Forelimb muscle (tissue), 1 donor: Measurements from ENCODE around the gene USP31. TPM values are rescaled to one million over a fixed set of nuclear protein-coding genes. Genes with fewer than 3 reads are reported as not detected.
"Not testable (repeated sequence)": the region's sequence is repeated elsewhere in the genome, so short reads cannot be mapped to it uniquely, and the experiment has no call there.

Experiments
- DNase-seq: peaks from one replicate; pipeline ENCODE4 v3.0.0-alpha.2; 2013; ENCODE audit warnings: low read depth
- polyA plus RNA-seq: library from polyadenylated mRNA; unstranded; fragments of 120-200 nt; gene quantifications from one replicate; pipeline ENCODE4 v1.2.1, GENCODE V29; 2013; ENCODE audit not compliant: insufficient read length

The USP31 gene
- polyA plus RNA-seq, 1 donor = 6.1 TPM

GRCh38 chr16:23156110-23156509, 6.9 kb upstream of the USP31 start:
- DNase-seq = no peak

DNA sequence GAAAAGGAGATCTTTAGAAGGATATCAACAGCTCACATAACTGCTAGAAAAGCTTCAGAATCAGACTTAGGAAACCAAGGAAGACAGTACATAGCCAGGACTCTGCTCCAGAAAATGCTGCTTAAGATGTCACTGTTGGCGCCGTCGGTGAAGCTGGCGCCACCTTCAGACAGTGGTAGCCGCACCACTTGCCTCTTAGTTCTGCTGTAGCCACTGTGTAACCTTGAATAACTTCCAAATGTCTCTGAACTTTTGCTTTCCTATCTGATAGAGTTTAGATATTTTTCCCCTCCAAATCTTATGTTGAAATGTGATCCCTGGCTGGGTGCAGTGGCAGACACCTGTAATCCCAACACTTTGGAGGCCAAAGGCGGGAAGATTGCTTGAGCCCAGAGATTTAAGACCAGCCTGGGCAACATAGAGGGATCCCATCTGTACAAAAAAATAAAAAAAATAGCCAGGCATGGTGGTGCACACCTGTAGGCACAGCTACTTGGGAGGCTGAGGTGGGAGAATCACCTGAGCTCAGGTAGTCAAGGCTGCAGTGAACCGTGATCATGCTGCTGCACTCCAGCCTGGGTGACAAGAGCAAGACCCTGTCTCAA, 6.3 kb upstream of the USP31 start:
- DNase-seq = no peak

- DNase-seq = no peak
Measured at GRCh38 chr16:23152386-23153178, 3.3 kb upstream of the USP31 start.

- no peak for DNase-seq
Measured at GRCh38 chr16:23149993-23150364, 727 bp upstream of the USP31 start.

DNA sequence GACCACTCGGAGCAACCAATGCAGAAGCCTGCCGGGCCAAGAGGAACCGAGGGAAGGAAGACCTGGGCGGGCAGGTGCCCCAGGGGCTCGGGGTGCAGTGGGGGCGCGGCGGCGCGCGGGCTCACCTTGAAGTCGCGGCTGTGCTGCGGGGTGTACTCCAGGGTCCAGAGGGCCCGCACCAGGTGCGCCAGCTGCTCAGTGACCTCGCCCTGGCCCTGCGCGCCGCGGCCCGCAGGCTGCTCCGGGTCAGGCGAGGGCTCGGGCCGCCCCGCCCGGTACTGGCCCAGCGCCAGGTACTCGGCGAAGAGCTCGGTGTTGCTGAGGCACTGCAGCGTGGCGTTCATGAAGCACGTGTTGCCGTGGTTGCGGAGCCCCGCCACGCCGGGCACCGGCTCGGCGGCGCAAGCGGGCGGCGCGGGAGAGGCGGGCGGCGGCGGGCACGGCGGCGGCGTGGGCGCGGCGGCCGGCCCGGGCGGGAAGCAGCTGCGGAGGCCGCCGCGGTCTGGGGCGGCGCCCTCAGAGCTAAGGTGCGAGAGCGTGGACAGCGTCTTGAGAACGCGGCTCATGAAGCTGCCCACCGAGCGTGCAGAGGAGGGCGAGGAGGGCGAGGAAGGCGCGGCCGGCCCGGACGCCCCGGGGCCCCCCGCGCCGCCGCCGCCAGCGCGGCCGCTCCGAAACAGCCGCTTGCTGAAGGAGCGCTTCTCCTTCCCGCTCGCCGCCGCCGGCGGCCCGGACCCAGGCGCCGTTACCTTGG, 562 bp downstream of the USP31 start:
- DNase-seq = no peak

GRCh38 chr16:23148166-23148512, 1.1 kb downstream of the USP31 start:
- DNase-seq = no peak

DNA sequence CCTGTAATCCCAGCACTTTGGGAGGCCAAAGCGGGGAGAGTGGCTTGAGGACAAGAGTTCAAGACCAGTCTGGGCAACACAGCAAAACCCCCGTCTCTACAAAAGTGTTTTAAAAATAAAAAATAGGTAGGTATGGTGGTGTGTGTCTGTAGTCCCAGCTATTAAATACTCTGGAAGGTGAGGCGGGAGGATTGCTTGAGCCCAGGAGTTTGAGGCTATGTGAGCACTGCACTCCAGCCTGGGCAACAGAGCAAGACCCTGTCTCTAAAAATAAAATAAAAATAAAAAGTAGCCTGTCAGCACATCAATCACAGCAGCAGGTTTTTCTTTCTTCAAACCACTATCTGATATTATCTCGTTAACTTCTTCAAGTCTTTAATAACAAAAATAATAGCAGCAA, 1.6 kb downstream of the USP31 start:
- DNase-seq = no peak

- no peak for DNase-seq
Measured at GRCh38 chr16:23146877-23147601, 2.2 kb downstream of the USP31 start.

GRCh38 chr16:23145608-23146007, 3.6 kb downstream of the USP31 start:
- DNase-seq = no peak

DNA sequence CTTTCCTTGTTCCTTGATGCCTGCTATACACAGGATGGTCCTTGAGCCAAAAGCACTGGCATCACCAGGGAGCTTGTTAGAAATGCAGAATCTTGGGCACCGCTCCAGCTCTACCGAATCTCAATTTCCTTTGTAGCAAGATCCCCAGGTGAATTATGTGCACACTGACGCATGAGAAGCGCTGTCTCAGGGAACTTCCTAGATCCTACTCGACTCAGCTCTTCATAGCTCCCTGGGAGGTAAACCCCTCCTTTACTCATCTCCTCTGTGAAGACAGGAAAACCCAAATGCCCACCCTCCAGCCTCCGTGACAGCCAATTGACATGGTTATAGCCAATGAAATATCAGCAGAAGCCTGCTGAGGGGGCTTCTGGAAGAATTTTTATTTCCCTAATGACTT, 4.1 kb downstream of the USP31 start:
- DNase-seq = no peak

- not testable (repeated sequence) for DNase-seq
Measured at GRCh38 chr16:23144393-23144792, 4.9 kb downstream of the USP31 start.

- no peak for DNase-seq
Measured at GRCh38 chr16:23143391-23143790, 5.9 kb downstream of the USP31 start.

DNA sequence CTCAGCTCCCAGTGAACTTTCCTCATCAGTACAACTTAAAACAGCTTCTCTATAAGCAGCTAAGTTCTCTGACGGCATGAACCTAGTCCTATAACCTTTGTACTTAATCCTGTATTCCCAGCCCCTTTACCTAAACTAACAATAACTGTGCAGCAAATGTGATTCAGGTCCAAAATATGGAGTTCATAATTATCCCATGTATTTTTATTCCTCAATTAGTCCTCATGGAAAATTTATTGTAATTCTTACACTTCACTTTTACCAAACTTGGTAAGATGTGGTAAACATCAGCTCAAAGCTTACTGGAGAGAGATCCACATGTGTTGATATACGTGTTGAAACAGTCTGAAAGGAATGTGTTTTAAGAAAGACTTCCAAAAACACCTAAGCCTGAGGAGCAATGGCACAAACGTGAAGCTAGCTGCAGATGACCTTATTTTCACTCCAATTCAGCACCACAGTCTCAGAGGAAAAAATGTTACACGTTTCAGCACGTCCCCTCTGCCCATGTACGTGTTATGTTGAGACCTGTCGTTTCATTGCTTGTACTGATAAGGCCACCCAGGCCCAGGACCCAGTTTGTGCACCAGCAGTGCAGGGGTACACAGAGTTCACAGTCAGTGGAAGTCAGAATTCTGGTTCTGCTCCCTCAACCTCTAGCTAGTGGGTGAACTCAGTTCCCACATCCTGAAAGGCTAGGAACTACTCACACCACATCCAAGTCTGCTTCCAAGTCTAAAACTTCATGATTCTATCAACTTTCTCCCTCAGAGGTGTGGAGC, 7.1 kb downstream of the USP31 start:
- DNase-seq = no peak

DNA sequence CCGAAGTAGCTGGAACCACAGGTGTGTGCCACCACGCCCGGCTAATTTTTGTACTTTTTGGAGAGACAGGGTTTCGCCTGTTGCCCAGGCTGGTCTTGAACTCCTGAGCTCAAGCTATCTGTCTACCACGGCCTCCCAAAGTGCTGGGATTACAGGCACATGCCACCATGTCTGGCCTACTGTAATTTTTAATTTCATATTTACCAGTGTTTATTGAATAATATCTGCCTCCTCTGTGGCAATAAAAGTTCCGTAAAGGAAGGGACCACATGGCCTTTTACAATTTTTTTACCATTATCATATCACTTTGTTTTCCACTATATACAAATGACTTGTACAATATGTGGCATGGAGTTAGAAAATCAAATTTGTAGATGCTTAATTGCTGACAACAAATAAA, 7.8 kb downstream of the USP31 start:
- DNase-seq = no peak

DNA sequence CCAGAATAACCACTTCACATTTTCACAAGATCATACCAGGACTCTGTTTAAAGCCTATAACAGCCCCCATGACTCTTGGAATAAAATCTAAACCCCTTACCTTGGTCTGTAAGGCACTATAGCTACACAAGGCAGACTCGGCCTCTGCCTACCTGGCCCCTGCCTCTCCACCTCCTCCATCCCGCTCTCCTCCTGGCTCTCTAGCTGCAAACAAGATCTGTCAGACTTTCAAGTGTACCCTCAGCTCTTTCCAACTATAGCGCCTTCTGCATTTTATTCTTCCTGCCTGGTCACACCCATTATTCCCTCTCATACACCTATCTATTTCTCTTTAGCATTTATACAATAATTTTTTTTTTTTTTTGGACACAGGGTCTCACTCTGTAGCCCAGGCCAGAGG, 8.2 kb downstream of the USP31 start:
- no peak for DNase-seq

- no peak for DNase-seq
Measured at GRCh38 chr16:23140107-23140506, 9.1 kb downstream of the USP31 start.

GRCh38 chr16:23137818-23138217, 11.4 kb downstream of the USP31 start:
- no peak for DNase-seq

DNA sequence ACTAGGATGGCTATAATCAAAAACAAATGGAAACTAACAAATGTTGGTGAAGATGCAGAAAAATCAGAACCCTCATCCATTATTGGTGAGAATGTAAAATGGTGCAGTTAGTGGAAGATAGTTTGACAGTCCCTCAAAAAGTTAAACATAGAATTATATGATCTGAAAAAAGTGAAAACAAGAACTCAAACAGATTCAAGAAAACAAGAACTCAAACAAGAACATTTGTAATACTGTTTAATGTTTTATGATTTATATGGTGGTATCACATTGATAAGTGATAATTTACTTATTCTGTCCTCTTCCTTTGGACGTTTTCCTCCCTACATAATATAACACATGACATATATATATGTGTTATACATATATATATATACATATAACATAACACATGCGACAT, 12.0 kb downstream of the USP31 start:
- DNase-seq = no peak

GRCh38 chr16:23134274-23134673, 15.0 kb downstream of the USP31 start:
- no peak for DNase-seq

- DNase-seq = no peak
Measured at GRCh38 chr16:23132775-23133463, 16.3 kb downstream of the USP31 start.
